SK-N-SH (cell line): ENCODE data around the gene FAAP20.

Experiments
- CHD2 ChIP-seq: fragments of 150-350 bp; IDR thresholded peaks from 2 replicates; pipeline ENCODE4 v1.6.1; 2018; ENCODE audit warnings: low read length; ENCODE audit not compliant: partially characterized antibody
- POLR2AphosphoS5 ChIP-seq: IDR thresholded peaks from 2 replicates; pipeline ENCODE4 v1.6.1; 2012; ENCODE audit warnings: low read depth, low read length
- RAD21 ChIP-seq: IDR thresholded peaks from 2 replicates; pipeline ENCODE4 v1.6.1; 2012; ENCODE audit warnings: mild to moderate bottlenecking, low read length
- SIN3A ChIP-seq: IDR thresholded peaks from 2 replicates; pipeline ENCODE4 v1.6.1; 2012; ENCODE audit warnings: low read depth, mild to moderate bottlenecking, low read length, moderate library complexity, borderline replicate concordance
- TF ChIP-seq, protein P1 (sequence below): fragments of 200-600 bp; sonication (generic); IDR thresholded peaks from 2 replicates; pipeline ENCODE4 v1.6.1; 2017; ENCODE audit warnings: antibody characterized with exemption, mild to moderate bottlenecking, moderate library complexity
- TF ChIP-seq, protein P2 (sequence below): IDR thresholded peaks from 2 replicates; pipeline ENCODE4; 2012

DNA sequence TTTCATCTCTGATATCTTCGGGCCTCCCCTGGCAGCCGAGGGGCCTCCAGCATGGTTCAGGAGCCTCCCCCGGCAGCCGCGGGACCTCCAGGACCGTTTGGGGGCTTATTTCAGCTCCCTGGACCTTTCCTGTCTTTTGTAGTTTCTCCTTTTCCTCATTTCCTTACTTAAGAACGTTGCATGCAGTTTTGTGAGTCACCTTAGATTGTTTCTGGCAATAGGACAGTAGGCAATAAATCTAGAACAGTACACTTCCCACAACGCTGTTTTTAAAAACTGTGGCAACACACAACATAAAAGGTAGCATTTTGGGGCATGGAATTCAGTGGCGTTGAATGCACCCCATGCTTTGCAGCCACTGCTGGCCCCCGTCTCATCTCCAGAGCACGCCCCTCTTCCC is 24.4 kb downstream of the FAAP20 start:
- TF ChIP-seq, protein P1, sequence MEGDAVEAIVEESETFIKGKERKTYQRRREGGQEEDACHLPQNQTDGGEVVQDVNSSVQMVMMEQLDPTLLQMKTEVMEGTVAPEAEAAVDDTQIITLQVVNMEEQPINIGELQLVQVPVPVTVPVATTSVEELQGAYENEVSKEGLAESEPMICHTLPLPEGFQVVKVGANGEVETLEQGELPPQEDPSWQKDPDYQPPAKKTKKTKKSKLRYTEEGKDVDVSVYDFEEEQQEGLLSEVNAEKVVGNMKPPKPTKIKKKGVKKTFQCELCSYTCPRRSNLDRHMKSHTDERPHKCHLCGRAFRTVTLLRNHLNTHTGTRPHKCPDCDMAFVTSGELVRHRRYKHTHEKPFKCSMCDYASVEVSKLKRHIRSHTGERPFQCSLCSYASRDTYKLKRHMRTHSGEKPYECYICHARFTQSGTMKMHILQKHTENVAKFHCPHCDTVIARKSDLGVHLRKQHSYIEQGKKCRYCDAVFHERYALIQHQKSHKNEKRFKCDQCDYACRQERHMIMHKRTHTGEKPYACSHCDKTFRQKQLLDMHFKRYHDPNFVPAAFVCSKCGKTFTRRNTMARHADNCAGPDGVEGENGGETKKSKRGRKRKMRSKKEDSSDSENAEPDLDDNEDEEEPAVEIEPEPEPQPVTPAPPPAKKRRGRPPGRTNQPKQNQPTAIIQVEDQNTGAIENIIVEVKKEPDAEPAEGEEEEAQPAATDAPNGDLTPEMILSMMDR, result no peak
- TF ChIP-seq POLR2AphosphoS5 (no peak), CHD2 (no peak), RAD21 (no peak), SIN3A (no peak)
- TF ChIP-seq, protein P2, sequence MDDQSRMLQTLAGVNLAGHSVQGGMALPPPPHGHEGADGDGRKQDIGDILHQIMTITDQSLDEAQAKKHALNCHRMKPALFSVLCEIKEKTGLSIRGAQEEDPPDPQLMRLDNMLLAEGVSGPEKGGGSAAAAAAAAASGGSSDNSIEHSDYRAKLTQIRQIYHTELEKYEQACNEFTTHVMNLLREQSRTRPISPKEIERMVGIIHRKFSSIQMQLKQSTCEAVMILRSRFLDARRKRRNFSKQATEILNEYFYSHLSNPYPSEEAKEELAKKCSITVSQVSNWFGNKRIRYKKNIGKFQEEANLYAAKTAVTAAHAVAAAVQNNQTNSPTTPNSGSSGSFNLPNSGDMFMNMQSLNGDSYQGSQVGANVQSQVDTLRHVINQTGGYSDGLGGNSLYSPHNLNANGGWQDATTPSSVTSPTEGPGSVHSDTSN, result no peak
